ENCODE results near the gene TPST2. TPM values are rescaled to one million over a fixed set of nuclear protein-coding genes. Genes with fewer than 3 reads are reported as not detected.

Gene TPST2
- polyA plus RNA-seq, 1 experiment, result 33.6 TPM

- no peak for DNase-seq (ENCODE audit: low read depth, low spot score)
- TF ChIP-seq, protein P1, sequence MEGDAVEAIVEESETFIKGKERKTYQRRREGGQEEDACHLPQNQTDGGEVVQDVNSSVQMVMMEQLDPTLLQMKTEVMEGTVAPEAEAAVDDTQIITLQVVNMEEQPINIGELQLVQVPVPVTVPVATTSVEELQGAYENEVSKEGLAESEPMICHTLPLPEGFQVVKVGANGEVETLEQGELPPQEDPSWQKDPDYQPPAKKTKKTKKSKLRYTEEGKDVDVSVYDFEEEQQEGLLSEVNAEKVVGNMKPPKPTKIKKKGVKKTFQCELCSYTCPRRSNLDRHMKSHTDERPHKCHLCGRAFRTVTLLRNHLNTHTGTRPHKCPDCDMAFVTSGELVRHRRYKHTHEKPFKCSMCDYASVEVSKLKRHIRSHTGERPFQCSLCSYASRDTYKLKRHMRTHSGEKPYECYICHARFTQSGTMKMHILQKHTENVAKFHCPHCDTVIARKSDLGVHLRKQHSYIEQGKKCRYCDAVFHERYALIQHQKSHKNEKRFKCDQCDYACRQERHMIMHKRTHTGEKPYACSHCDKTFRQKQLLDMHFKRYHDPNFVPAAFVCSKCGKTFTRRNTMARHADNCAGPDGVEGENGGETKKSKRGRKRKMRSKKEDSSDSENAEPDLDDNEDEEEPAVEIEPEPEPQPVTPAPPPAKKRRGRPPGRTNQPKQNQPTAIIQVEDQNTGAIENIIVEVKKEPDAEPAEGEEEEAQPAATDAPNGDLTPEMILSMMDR (IDR thresholded peaks at IDR 0.05; ENCODE audit: low read depth, low read length), result no peak
- Histone ChIP-seq H3K9me3 (ENCODE audit: control insufficient read depth, insufficient read depth, low read length) (no peaks in the 10 kb centered on the region), H3K4me3 (ENCODE audit: low read depth, low read length) (no peak overlapping the region), H3K27ac (ENCODE audit: low read depth, low read length) (no peak overlapping the region), H3K27me3 (ENCODE audit: control insufficient read depth, insufficient read depth, low read length) (no peaks in the 10 kb centered on the region)
- CTCF ChIA-PET, result no interaction called here
- POLR2A ChIA-PET, result no interaction called here
Measured at GRCh38 chr22:26522592-26522991, 67.3 kb downstream of the TPST2 start.

DNA sequence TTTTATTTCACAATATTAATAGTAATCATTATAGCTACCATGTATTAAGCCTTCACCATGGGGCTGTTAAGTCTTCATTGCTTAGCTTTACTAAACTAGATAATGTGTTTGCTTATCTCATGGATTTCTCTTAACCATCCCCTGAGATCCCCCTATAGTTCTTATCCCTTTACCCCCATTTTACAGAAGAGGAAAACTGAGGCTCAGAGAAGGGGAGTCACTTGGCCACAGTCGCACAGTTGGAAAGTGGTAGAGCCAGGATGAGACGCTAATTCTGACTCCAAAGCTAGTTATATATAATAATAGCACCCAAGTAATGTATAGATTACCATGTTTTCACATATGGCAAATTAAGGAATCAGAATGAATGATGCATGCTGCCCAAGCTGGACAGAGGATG lies 67.9 kb downstream of the TPST2 start:
- TF ChIP-seq, protein P1 (IDR thresholded peaks at IDR 0.05; ENCODE audit: low read depth, low read length), result no peak
- no peak for DNase-seq (ENCODE audit: low read depth, low spot score)
- Histone ChIP-seq H3K9me3 (ENCODE audit: control insufficient read depth, insufficient read depth, low read length) (no peaks in the 10 kb centered on the region), H3K27me3 (ENCODE audit: control insufficient read depth, insufficient read depth, low read length) (no peaks in the 10 kb centered on the region), H3K27ac (ENCODE audit: low read depth, low read length) (no peak overlapping the region), H3K4me3 (ENCODE audit: low read depth, low read length) (no peak overlapping the region)
- POLR2A ChIA-PET, result no interaction called here
- CTCF ChIA-PET, result no interaction called here

GRCh38 chr22:26517429-26517828 lies 72.5 kb downstream of the TPST2 start:
- CTCF ChIA-PET, result no interaction called here
- Histone ChIP-seq H3K9me3 (ENCODE audit: control insufficient read depth, insufficient read depth, low read length) (no peaks in the 10 kb centered on the region), H3K27me3 (ENCODE audit: control insufficient read depth, insufficient read depth, low read length) (no peaks in the 10 kb centered on the region), H3K27ac (ENCODE audit: low read depth, low read length) (no peak overlapping the region), H3K4me3 (ENCODE audit: low read depth, low read length) (no peak overlapping the region)
- POLR2A ChIA-PET, result no interaction called here
- DNase-seq (ENCODE audit: low read depth, low spot score), result no peak
- TF ChIP-seq, protein P1 (IDR thresholded peaks at IDR 0.05; ENCODE audit: low read depth, low read length), result no peak

DNA sequence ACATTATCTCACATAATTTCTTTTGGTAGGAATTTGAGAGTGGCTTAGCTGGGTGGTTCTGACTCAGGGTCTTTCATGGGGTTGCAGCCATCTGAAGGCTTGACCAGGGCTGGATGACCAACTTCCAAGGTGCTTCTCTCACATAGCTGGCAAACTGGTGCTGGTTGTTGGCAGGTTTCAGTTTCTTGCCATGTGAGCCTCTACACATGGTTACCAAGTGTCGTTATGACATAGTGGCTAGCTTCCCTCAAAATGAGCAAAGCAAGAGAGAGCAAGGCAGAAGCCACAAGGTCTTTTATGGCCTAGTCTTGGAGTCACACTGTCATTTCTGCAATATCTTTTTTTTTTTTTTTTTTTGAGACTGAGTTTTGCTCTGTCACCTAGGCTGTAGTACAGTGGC lies 73.4 kb downstream of the TPST2 start:
- no peaks in the 10 kb centered on the region for H3K27me3 ChIP-seq (ENCODE audit: control insufficient read depth, insufficient read depth, low read length)
- DNase-seq (ENCODE audit: low read depth, low spot score), result no peak
- ChIA-PET CTCF (interaction anchor here (0.7 to 2.2 kb wide), 2 partner anchors 149 to 157 kb away, joined by 3 to 6 read pairs; no protein-coding TSS in a partner anchor), POLR2A (no interaction called here)
- H3K4me3 ChIP-seq (ENCODE audit: low read depth, low read length), result no peak overlapping the region
- TF ChIP-seq, protein P1 (IDR thresholded peaks at IDR 0.05; ENCODE audit: low read depth, low read length), result no peak
- H3K27ac ChIP-seq (ENCODE audit: low read depth, low read length), result no peak overlapping the region
- no peaks in the 10 kb centered on the region; the same call in 1 of the 2 replicates for H3K9me3 ChIP-seq (ENCODE audit: control insufficient read depth, insufficient read depth, low read length)

DNA sequence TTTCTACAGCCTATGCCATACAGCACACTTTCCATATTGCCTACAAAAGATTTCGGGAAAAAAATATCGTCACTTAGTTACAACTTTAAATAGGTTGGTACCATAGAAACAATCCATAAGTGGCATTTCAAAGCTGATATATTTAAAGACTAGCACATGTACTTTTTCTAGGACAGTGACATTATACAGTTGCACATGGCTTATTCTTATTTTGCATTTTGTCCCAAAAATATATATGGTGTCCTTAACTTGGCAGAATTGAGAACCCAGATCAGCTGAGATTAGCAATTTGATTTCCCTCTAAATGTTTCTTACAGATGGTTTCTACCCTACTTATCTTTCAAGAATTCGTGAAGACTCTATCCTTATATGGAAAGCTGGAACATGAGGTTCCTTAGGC lies 74.0 kb downstream of the TPST2 start:
- H3K9me3 ChIP-seq (ENCODE audit: control insufficient read depth, insufficient read depth, low read length), result no peaks in the 10 kb centered on the region; the same call in 1 of the 2 replicates
- TF ChIP-seq, protein P1 (IDR thresholded peaks at IDR 0.05; ENCODE audit: low read depth, low read length), result no peak
- CTCF ChIA-PET, result interaction anchor here (0.5 to 2.2 kb wide), 3 partner anchors 127 to 157 kb away, joined by 3 to 6 read pairs (median 3); no protein-coding TSS in a partner anchor
- no peak overlapping the region for H3K4me3 ChIP-seq (ENCODE audit: low read depth, low read length)
- H3K27ac ChIP-seq (ENCODE audit: low read depth, low read length), result no peak overlapping the region
- POLR2A ChIA-PET, result no interaction called here
- no peak for DNase-seq (ENCODE audit: low read depth, low spot score)
- H3K27me3 ChIP-seq (ENCODE audit: control insufficient read depth, insufficient read depth, low read length), result no peaks in the 10 kb centered on the region

Measured in AG04450 (cell line).